HepG2 (cell line): ENCODE results near the gene GRB10. TPM values are rescaled to one million over a fixed set of nuclear protein-coding genes. Genes with fewer than 3 reads are reported as not detected.
A peak's percentile ranks its signal among the peaks of the same experiment; 100 is the strongest.

Source experiments
- ATF7 ChIP-seq, 2 experiments: fragments of 450-650 bp in 1 of 2; sonication (generic) in 1 of 2; formaldehyde crosslinking in 1 of 2; IDR thresholded peaks; 2 replicates each; pipeline versions ENCODE4 v1.4.0 to v1.6.1; 2016 to 2020; ENCODE audit warnings: antibody characterized with exemption in 1 of 2, mild to moderate bottlenecking in 1 of 2, missing genetic modification reagents in 1 of 2
- ATRX ChIP-seq: sonication (generic); formaldehyde crosslinking; IDR thresholded peaks from 2 replicates; pipeline ENCODE4 v1.4.0; 2020; ENCODE audit warnings: missing genetic modification reagents, borderline replicate concordance
- BCL3 ChIP-seq: sonication (generic); formaldehyde crosslinking; IDR thresholded peaks from 2 replicates; pipeline ENCODE4 v1.5.1; 2020; ENCODE audit warnings: mild to moderate bottlenecking, missing genetic modification reagents, moderate library complexity
- BCL6 ChIP-seq: IDR thresholded peaks from 2 replicates; pipeline ENCODE4 v1.6.1; 2016; ENCODE audit warnings: missing genetic modification reagents, missing compliant biosample characterization
- DMAP1 ChIP-seq: IDR thresholded peaks from 2 replicates; pipeline ENCODE4 v1.6.1; 2016
- ETV5 ChIP-seq: IDR thresholded peaks from 2 replicates; pipeline ENCODE4 v1.6.1; 2018; ENCODE audit warnings: missing biosample characterization, missing genetic modification reagents, inconsistent platforms, borderline replicate concordance
- FOXP4 ChIP-seq: sonication (generic); formaldehyde crosslinking; IDR thresholded peaks from 2 replicates; pipeline ENCODE4 v1.4.0; 2020; ENCODE audit warnings: missing genetic modification reagents
- HIVEP1 ChIP-seq: sonication (generic); formaldehyde crosslinking; IDR thresholded peaks from 2 replicates; pipeline ENCODE4 v1.4.0; 2020; ENCODE audit warnings: mild to moderate bottlenecking, missing genetic modification reagents
- HNRNPL ChIP-seq: fragments of 200-400 bp; formaldehyde crosslinking; IDR thresholded peaks from 2 replicates; pipeline ENCODE4 v1.6.1; 2017; ENCODE audit warnings: mild to moderate bottlenecking, low read depth, low read length
- MAX ChIP-seq: IDR thresholded peaks from 2 replicates; pipeline ENCODE4 v1.6.1; 2012; ENCODE audit warnings: inconsistent platforms
- NCOA2 ChIP-seq: sonication (generic); formaldehyde crosslinking; IDR thresholded peaks from 2 replicates; pipeline ENCODE4 v1.8.0; 2022; ENCODE audit warnings: inconsistent platforms
- NFKB2 ChIP-seq: sonication (generic); formaldehyde crosslinking; IDR thresholded peaks from 2 replicates; pipeline ENCODE4 v1.4.0; 2020; ENCODE audit warnings: missing genetic modification reagents, borderline replicate concordance
- NR2C2 ChIP-seq: sonication (generic); formaldehyde crosslinking; IDR thresholded peaks from 2 replicates; pipeline ENCODE4 v1.4.0; 2020; ENCODE audit warnings: missing genetic modification reagents, mild to moderate bottlenecking, moderate library complexity, borderline replicate concordance
- RARA ChIP-seq: IDR thresholded peaks from 2 replicates; pipeline ENCODE4 v1.6.1; 2016; ENCODE audit warnings: missing genetic modification reagents, missing compliant biosample characterization
- SALL1 ChIP-seq: sonication (generic); formaldehyde crosslinking; IDR thresholded peaks from 2 replicates; pipeline ENCODE4 v1.8.0; 2022; ENCODE audit warnings: mild to moderate bottlenecking, missing genetic modification reagents
- ZBTB38 ChIP-seq: sonication (generic); formaldehyde crosslinking; IDR thresholded peaks from 2 replicates; pipeline ENCODE4 v1.5.1; 2020; ENCODE audit warnings: mild to moderate bottlenecking, missing genetic modification reagents
- ZMAT3 ChIP-seq: sonication (generic); formaldehyde crosslinking; conservative IDR thresholded peaks from 2 replicates; pipeline ENCODE4 v1.7.0; 2021; ENCODE audit warnings: missing genetic modification reagents
- ZNF431 ChIP-seq: sonication (generic); formaldehyde crosslinking; IDR thresholded peaks from 2 replicates; pipeline ENCODE4 v1.9.0; 2022; ENCODE audit warnings: missing genetic modification reagents, low read depth, mild to moderate bottlenecking, borderline replicate concordance
- ZNF607 ChIP-seq: sonication (generic); formaldehyde crosslinking; IDR thresholded peaks from 2 replicates; pipeline ENCODE4 v1.5.1; 2020; ENCODE audit warnings: missing genetic modification reagents, mild to moderate bottlenecking, borderline replicate concordance
- polyA plus RNA-seq, 8 experiments: library from polyadenylated mRNA; depleted of rRNA in 3 of 8; stranded (reverse) in 7 of 8; unstranded in 1 of 8; fragments of >200 nt; fragmentation: Illumina TruSeq in 4 of 8; extraction: Trizol in 4 of 8; gene quantifications; 2 replicates each; pipeline versions ENCODE4 v1.2.1 to v1.2.3, GENCODE V29; 2011 to 2016; ENCODE audit warnings: low read depth in 4 of 8, missing spikeins in 1 of 8, mixed read lengths in 1 of 8; ENCODE audit not compliant: insufficient read depth in 1 of 8
- total RNA-seq, 5 experiments: library from RNA; depleted of rRNA; stranded (reverse); fragments of >200 nt; fragmentation: Illumina TruSeq; extraction: Trizol; gene quantifications; 2 replicates each; pipeline ENCODE4 v1.2.3, GENCODE V29; 2016; ENCODE audit warnings: low read depth in 1 of 5
- TF ChIP-seq, protein P1 (sequence below): IDR thresholded peaks from 2 replicates; pipeline ENCODE4 v1.6.1; 2018; ENCODE audit warnings: missing genetic modification reagents, mild to moderate bottlenecking, missing compliant biosample characterization
- TF ChIP-seq, protein P2 (sequence below): sonication (generic); formaldehyde crosslinking; conservative IDR thresholded peaks from 2 replicates; pipeline ENCODE4 v1.4.0; 2020; ENCODE audit warnings: mild to moderate bottlenecking, missing genetic modification reagents, moderate library complexity

The GRB10 gene
- total and polyA plus RNA-seq, 2 of the 13 experiments (the other 11 are each of a cell fraction or from before 2014, with no cell fraction given) = 4.0 to 6.8 TPM

- TF ChIP-seq ZBTB38 (0 out of 2 replicates have a peak, but pooled peaks have one; percentile 22), RARA (CRISPR knock-in tag) (peak; percentile 64), ZNF431 (CRISPR knock-in tag) (0 out of 2 replicates have a peak, but pooled peaks have one; percentile 33), NCOA2 (CRISPR knock-in tag) (peak; percentile 66), ATRX (CRISPR knock-in tag) (no peak), NR2C2 (CRISPR knock-in tag) (peak; percentile 69), BCL6 (0 out of 2 replicates have a peak, but pooled peaks have one; percentile 33), ATF7 (IDR thresholded peaks at IDR 0.05) (no peak), ATF7 (CRISPR knock-in tag; IDR thresholded peaks at IDR 0.05) (no peak), HIVEP1 (CRISPR knock-in tag) (no peak), ETV5 (CRISPR knock-in tag) (peak; percentile 54; the same call in 1 of the 2 replicates), NFKB2 (CRISPR knock-in tag) (no peak), BCL3 (no peak), DMAP1 (CRISPR knock-in tag) (peak; percentile 64; the same call in 1 of the 2 replicates), ZMAT3 (peak; percentile 51; the same call in 1 of the 2 replicates), SALL1 (peak; percentile 92), HNRNPL (no peak), MAX (peak; percentile 95), ZNF607 (CRISPR knock-in tag) (0 out of 2 replicates have a peak, but pooled peaks have one; percentile 35), FOXP4 (CRISPR knock-in tag) (peak; percentile 36; the same call in 1 of the 2 replicates)
- TF ChIP-seq, protein P1, sequence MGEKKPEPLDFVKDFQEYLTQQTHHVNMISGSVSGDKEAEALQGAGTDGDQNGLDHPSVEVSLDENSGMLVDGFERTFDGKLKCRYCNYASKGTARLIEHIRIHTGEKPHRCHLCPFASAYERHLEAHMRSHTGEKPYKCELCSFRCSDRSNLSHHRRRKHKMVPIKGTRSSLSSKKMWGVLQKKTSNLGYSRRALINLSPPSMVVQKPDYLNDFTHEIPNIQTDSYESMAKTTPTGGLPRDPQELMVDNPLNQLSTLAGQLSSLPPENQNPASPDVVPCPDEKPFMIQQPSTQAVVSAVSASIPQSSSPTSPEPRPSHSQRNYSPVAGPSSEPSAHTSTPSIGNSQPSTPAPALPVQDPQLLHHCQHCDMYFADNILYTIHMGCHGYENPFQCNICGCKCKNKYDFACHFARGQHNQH (CRISPR knock-in tag) = 0 out of 2 replicates have a peak, but pooled peaks have one; percentile 34
- TF ChIP-seq, protein P2, sequence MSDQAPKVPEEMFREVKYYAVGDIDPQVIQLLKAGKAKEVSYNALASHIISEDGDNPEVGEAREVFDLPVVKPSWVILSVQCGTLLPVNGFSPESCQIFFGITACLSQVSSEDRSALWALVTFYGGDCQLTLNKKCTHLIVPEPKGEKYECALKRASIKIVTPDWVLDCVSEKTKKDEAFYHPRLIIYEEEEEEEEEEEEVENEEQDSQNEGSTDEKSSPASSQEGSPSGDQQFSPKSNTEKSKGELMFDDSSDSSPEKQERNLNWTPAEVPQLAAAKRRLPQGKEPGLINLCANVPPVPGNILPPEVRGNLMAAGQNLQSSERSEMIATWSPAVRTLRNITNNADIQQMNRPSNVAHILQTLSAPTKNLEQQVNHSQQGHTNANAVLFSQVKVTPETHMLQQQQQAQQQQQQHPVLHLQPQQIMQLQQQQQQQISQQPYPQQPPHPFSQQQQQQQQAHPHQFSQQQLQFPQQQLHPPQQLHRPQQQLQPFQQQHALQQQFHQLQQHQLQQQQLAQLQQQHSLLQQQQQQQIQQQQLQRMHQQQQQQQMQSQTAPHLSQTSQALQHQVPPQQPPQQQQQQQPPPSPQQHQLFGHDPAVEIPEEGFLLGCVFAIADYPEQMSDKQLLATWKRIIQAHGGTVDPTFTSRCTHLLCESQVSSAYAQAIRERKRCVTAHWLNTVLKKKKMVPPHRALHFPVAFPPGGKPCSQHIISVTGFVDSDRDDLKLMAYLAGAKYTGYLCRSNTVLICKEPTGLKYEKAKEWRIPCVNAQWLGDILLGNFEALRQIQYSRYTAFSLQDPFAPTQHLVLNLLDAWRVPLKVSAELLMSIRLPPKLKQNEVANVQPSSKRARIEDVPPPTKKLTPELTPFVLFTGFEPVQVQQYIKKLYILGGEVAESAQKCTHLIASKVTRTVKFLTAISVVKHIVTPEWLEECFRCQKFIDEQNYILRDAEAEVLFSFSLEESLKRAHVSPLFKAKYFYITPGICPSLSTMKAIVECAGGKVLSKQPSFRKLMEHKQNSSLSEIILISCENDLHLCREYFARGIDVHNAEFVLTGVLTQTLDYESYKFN (CRISPR knock-in tag) = peak; percentile 82
These were observed 187.8 kb downstream of the GRB10 start (continued) for GRCh38 chr7:50594734-50595485.
